Occipital lobe (tissue), 2 donors: Measurements from ENCODE around the gene GTPBP4. TPM values are rescaled to one million over a fixed set of nuclear protein-coding genes. Genes with fewer than 3 reads are reported as not detected.

Experiments used
- DNase-seq: peaks from one replicate; lab custom pipeline; 2025; lab: John Stamatoyannopoulos, UW
- total RNA-seq: library from RNA; depleted of rRNA; stranded (reverse); fragments of >200 nt; gene quantifications from one replicate; pipeline ENCODE4 v1.2.3, GENCODE V29; 2014

The GTPBP4 gene
- total RNA-seq, 1 donor from 2014 or later: 21.5 TPM

DNA sequence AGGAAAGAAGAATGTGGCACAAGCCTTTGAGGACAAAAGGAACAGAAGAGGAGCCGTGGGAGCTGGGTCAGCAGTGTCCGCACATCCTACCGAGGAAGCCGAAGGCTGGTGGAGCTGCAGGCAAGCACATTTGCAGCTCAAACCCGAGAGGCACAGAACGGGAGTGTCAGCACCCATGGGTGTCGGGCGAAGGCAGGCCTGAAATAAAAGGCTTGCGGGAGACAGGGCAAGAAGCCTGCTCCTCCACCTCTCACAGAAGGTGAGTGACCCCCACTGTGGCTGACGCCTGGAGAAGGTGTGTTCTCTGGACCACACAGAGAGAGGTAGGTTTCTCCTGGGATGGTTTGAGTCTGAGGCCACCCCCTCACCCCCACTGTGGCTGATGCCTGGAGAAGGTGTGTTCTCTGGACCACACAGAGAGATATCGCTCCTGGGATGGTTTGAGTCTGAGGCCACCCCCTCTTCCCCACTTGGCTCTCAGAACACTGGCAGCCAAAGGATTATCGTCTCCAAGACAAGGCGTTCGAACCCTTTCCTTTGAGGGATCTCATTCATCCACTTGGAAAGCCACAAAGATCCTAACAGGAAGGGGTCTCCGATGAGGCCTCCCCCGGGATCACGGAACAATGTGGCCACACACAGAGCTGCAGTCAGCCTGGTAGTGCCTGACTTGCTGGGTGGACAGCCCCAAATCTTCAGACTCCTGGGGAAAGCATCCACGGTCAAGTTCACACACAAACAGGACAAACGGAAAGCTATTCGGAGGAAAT, 21.6 kb upstream of the GTPBP4 start:
- DNase-seq: no peak

DNA sequence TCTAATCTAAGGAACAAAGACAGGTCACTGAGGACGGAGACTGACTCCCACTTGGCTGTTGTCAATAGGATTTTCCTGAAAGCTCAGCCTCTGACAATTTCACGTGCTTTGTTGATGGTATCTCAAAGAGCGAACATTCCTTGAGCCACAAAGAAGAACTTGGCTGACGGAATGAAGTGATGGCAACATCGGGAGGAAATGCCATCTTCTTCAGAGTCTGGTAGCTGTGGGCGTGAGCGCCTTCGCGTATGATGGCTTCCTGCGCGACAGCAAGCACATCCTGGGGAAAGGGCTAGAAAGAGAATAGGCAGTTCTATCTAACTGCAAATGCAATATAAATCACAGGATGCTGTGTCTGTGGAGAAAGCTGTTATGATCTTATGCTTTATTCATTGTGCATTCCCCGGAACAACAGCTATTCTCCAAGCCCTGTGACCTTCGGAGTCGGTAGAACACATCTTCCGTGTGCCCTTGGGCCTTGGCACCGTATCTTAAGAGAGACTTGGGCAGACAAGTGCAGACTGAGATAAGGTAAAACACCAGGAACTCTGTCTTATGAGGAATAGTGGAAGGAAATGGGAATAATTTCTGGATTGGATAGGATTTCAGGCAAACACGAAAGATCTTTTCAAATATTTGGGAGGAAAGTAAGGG, 19.6 kb upstream of the GTPBP4 start:
- DNase-seq: no peak

DNA sequence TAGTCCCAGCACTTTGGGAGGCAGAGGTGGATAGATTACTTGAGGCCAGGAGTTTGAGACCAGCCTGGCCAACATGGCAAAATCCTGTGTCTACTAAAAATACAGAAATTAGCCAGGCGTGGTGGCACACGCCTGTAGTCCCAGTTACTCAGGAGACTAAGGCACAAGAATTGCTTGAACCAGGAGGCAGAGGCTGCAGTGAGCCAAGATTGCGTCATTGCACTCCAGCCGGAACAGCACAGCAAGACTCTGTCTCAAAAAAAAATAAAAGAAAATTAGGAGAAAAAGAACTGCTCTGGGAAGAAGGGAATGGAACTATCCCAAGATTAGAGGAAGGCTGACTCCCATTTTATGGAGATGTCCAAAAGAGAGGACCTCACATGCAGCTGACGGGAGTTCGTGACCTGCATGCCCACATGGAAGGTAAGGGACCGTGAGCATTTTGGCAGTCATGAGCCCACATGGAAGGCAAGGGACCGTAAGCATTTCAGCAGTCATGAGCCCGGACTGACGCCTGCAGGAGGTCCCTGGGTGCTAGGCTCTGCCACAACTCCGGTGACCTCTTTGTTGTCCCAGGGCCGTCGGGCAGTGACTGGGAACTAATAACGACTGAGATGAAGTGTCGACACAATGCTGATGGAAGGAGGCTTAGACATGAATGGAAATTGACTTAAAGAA, 18.6 kb upstream of the GTPBP4 start:
- DNase-seq: no peak

DNA sequence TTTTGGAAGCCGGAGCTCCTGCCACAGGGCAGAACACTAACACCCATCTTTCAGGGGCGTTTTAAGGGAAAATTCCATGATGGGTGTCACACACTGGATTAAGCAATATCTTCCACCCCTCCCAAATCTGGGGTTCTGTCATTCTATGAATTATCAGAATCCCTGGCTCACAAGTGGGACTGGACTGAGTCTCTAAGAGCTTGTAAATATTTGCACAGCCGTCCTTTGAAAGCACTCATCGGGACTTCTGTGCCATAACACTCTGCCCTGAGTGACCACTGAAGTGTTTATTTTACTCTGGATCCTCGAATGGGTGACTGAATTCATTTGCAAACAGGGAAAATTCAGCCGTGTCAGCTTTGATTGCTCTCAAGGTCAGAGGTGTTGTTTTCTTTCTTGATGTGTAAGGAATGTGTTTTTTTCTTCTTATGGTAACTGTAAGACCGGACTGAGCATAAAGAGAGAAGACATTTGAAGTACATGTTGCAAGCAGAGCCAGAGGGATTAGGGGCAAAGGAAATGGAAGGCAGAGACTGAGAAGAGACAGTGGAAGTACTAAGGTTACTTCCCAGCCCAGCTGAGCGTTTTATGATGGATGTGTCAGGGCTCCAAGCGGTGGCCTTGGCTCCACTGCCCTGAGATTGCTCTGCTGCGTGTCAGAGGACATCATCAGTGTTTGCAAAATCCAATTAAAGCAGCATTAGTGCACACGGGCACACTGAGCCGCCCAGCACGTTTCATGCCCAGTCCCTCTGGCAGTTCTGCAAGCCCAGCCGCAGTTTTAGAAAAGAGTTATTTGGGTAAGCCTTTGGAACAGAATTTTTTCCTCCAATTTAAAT, 17.7 kb upstream of the GTPBP4 start:
- no peak for DNase-seq

DNA sequence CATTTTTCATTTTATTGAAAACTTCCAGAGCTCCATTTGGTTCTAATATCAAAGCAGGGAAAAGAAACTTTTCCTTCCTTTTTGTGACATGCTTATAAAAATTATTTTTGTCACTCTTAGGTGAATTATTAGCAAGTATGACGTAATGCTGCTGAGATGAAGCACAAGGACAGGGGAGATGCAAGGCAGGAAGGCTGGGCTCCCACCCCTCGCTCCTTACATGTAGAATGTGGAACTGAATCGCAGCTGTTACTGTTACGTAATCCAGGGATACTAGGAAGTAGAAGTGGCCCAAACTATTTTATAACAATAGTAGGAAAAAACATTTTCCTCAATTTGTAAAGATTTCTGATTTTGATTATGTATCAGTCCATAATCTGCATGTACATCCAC, 17.1 kb upstream of the GTPBP4 start:
- no peak for DNase-seq

DNA sequence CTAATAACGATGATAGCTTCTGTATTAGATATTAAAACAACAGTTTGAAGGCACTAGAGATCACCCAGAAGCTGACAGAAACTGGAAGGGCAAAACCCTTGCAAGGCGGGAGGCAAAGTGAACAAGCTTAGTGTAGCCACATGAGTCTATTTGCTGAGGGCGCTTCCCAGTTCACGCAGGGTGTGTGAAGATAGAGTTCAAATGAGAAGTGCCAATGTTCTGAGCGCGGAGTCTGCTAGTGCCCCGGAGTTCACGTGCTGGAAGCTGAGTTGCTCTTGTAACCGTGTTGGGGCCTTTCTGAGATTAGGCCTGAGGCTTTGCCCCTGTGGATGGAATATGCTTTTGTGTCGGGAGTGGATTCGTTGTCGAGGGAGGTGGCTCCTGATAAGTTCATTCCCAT, 16.6 kb upstream of the GTPBP4 start:
- DNase-seq: no peak

DNA sequence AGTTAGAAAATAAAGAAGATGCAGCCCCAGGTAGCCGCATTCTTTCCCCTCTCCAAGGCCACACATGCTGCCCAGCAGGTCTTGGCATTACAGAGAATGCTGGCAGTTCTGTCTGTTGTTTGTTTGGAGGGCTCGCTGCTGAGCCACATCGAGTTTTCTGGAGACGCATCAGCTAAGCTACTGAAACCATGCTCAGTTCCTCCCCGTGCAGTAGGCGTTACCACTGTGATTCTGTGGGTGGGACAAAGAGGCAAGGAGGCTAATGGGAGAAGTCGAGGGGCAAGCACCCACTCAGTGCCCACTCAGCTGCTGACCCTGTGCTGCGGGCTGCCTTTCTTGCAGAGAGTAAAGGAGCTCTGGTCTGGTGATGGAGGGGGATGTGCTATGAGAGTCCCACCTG, 15.5 kb upstream of the GTPBP4 start:
- no peak for DNase-seq

DNA sequence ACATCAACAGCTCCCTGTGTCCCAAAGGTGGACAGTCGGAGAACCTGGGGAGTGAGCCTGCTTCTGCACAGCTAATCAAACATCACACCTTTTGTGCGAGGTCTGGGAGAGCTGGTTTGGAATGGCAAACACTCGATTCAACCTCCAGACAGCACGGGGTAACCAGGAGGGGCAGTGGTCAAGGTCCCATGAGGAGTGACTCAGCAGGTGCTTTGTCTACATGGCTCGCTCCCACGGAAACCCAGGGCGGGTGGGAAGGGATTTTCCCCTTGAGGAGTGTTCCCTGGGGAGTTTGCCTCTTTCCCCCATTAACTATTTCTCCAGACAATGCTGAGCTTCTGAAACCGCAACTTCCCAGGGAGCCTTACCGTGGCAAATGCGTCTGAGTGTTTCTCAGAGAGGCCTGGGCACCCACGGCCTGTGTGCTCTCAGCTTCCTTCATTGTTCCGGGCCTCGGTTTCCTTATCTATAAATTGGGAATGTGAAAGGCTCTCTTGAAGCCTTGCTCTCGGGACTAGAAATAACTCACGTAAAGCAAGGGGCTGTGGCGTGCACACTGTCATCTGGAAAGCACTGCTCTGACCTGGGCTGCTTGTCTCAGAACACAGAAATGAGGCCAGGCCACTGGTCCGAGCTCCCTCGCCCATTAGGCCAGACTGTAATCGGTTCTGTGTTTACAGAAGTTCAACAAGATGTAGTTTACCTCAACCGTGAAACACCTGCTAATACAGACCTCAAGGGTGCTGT, 14.0 kb upstream of the GTPBP4 start:
- no peak for DNase-seq

DNA sequence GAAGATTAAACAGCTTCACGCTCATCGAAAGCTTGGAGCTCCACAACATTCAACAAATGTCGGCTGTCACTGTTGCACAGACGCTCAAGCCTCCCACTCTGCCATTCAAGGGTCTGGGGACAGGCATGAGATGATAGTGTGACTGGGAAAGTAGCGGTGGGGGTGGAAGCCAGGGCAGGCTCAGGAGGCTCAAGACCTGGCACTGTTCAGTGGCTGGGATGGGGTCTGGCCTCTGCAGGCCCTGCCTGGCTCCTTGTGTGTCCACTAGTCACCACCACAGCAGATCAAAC, 13.5 kb upstream of the GTPBP4 start:
- DNase-seq: no peak

DNA sequence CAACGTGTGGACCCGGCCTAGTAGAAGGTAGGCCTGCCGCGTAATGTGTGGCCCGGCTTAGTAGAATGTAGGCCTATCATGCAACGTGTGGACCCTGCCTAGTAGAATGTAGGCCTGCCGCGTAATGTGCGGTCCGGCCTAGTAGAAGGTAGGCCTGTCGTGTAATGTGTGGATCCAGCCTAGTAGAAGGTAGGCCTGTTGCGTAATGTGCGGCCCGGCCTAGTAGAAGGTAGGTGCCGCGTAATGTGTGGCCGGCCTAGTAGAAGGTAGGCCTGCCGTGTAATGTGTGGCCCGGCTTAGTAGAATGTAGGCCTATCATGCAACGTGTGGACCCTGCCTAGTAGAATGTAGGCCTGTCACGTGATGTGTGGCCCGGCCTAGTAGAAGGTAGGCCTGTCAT, 11.9 kb upstream of the GTPBP4 start:
- DNase-seq: no peak

DNA sequence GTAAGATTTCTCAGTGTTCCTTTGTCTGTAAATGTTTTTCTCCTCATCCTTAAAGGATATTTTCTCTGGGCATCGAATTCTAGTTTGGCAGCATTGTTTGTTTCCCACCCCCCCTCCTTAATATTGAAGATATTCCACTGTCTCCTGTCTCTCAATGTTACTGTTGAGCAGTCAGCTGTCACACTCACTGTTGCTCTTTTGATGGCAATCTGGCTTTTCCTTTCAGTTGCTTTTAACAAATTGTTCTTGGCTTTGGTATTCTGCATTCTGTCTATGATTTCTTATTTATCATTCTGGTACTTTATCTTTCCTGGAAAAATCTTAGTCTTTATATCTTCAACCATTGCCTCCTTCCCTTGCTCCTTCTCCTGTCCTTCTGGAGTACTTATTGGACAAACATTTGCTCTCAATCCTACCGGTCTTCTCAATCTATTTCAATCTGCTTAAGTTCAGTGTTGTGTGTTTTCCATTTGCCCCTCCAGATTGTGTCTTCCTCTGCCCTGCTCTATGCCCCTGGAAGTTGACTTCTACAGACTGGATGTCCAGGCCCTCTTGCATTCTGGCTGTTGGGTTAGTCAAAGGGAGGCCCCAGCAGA, 9.3 kb upstream of the GTPBP4 start:
- no peak for DNase-seq

DNA sequence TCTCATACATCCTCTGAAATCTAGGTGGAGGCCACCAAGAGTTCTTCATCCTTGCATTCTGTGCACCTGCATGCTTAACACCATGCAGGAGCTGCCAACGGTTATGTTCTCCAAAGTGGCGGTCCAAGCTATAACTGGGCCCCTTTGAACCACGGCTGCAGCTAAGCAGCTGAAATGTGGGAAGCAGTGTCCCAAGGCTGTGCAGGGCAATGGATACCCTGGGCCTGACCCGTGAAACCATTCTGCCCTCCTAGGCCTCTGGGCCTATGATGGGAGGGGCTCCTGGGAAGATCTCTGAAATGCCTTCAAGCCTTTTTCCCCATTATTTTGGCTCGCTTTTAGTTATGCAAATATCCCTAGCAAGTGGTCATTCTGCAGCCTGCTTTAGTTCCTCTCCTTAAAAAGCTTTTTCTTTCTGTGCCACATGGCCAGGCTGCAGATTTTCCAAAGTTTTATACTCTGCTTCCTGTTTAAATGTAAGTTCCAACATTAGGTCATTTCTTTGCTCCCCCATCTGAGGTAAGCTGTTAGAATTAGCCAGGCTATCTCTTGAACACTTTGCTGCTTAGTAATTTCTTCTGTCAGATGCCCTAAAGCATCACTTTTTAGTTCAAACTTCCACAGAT, 7.7 kb upstream of the GTPBP4 start:
- DNase-seq: no peak

DNA sequence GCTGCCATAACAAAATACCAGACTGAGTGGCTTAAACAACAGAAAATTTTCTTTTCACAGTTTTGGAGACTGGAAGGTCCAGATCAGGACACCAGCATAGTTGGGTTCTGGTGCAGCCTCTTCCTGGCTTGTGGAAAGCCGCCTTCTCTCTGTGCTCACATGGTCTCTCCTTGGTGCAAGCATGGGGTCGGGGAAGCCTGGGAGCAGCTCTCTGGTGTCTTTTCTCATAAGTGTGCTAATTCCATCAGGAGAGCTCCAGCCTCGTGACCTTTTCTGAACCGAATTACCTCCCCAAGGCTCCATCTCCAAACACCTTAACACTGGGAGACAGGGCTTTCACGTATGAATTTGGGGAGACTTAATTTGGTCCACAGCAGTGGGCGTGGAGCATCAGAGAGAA, 4.8 kb upstream of the GTPBP4 start:
- DNase-seq: no peak

DNA sequence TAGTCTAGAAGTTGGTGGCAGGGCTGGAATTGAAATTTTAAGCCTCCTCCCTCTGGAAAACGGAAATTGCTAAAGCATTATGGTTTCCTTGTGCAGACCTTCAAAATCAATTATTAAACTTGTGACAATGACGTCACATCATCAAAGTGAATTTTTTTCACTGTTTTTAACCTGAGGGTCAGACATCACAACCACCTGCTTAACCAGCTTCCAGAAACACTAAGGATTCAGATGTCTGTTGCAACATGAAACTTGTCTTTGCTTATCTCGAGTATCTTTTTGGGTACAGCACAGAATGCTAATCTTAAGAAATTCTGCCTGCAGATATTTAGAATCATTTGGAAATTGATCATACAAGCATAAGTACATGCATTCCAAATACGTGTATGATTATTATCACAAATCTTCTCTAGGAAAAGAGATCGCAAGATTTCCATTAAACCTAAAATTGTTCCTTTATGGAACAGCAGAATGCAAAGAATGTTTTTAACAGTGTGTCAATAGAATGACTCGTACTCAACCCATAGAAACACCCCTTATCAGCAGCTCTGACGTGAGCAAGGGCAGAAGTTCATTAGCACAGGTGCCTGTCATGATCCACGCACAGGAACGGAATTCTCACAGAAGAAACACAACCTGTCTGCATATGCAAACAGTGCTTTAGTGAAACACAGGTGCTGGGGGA, 4.1 kb upstream of the GTPBP4 start:
- no peak for DNase-seq

DNA sequence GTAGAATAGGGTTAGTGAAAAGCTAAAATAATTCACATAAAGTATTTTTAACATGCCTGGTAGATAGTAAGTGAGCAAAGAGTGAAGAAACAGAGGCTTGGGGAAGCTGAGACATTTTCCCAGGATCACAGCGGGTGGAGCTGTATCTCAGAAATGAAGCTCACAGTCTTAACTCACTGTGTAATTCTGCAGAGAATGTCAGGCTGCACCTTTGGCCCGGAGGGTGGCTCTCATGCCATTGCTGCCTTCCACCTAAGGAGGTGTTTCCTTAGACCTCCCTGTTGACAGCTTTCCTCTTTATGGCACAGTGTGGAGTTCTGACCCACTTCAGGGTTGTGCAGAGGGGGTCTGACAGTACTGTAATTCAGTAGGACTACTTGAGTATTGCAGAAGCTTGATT, 2.9 kb upstream of the GTPBP4 start:
- no peak for DNase-seq

DNA sequence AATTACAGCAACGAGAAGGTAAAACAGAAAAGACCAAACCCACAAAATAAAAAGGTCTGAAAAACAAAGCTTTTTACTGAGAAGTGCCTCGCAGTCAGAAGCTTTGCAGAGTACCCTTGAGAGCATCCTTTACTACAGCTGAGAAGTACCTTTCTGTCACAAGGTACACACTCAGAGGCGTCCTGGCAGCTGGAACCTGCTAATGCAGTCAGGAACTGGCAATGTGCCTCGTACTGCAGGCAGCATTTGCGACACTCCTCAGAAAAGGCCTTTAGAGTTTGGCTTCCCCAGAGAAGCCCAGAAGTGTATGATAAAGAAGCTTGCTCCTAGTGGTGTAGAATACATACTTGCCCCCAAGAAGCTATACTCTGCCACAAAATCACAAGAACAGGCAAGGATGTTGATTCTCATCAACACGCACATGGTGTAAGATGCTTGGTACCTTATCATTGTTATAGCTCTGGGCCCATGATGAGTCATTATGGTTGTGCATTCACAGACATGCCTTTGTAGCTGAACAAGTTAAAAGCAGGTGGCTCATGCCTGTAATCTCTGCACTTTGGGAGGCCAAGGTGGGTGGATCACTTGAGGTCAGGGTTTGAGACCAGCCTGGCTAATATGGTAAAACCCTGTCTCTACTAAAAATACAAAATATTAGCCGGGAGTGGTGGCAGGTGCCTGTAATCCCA, 2.0 kb upstream of the GTPBP4 start:
- no peak for DNase-seq

DNA sequence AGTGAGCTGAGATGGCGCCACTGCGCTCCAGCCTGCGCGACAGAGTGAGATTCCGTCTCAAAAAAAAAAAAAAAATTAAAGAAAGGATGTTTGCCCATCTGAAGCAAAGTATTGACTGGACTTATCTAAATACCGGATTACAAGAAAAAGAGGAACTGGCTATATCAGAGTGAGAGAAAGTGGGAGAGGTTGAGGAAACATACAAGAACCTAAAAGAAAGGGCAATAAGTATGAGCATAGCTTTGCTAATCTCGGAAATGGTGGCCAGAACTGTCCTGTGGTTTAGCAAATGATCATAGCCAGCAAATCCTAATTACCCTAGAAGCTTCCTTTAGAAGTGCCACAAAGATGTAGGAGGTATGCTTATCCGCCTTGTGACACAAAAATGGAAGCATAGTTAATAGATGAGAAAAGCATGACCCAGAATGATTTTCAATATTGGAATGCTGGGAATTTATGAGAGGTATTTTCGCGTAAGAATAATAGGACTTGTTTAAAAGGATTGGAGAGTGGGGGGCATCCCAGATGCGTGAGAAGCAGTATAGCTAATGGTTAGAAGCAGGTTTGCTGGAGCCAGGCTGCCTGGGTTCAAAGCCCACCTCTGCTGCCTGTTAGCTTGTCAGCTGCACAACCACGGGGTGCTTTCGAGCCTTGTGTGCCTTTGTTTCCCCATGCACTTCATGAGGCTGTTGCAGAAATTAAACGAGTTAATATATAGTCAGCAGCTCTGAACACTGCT, 1.2 kb upstream of the GTPBP4 start:
- DNase-seq: no peak

DNA sequence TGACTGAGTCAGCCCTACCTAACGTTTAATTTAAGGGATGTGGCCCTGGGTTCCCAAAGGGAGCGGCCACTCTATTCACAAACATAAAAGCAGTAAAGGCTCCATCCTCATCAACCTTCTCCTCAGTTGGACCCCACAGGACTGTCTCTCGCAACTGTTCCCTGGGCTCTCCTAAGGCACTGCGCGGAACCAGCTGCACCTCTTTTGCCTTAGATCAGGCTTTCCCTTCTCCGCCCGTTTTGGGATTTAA, 689 bp upstream of the GTPBP4 start:
- DNase-seq: no peak
